HG03469 (cell line): Measurements from ENCODE around the gene GABRG1.

ENCODE experiments used
- ATAC-seq: cut with Tn5 transposase; IDR thresholded peaks from one replicate; pipeline ENCODE4 v1.9.1; 2021; ENCODE audit warnings: mild to moderate bottlenecking, moderate library complexity, moderate number of reproducible peaks; ENCODE audit not compliant: unreplicated experiment

GABRG1 gene

GRCh38 chr4:46123913-46124755, at the start of gene GABRG1:
Gene GABRG1 (minus strand): TSS chr4:46124054. CDS start chr4:46123913, 141 bp downstream.
- no peak for ATAC-seq

- ATAC-seq, result no peak
Measured at GRCh38 chr4:46146993-46147392, 23.1 kb upstream of the GABRG1 start.

GRCh38 chr4:46131498-46132057, 7.7 kb upstream of the GABRG1 start:
- no peak for ATAC-seq

- no peak for ATAC-seq
Measured at GRCh38 chr4:46124773-46125413, 1.0 kb upstream of the GABRG1 start.

GRCh38 chr4:46081674-46082073, 42.2 kb downstream of the GABRG1 start:
- ATAC-seq, result no peak

GRCh38 chr4:46081248-46081647, 42.6 kb downstream of the GABRG1 start:
- no peak for ATAC-seq

- no peak for ATAC-seq
Measured at GRCh38 chr4:46073778-46074177, 50.1 kb downstream of the GABRG1 start.

- no peak for ATAC-seq
Measured at GRCh38 chr4:46051392-46051791, 72.5 kb downstream of the GABRG1 start.

- ATAC-seq, result no peak
Measured at GRCh38 chr4:46032056-46032455, 91.8 kb downstream of the GABRG1 start.

- no peak for ATAC-seq
Measured at GRCh38 chr4:46016306-46016705, 107.5 kb downstream of the GABRG1 start.

- no peak for ATAC-seq
Measured at GRCh38 chr4:45992728-45993127, 131.1 kb downstream of the GABRG1 start.

- no peak for ATAC-seq
Measured at GRCh38 chr4:45989775-45990174, 134.1 kb downstream of the GABRG1 start.

- no peak for ATAC-seq
Measured at GRCh38 chr4:45987858-45988257, 136.0 kb downstream of the GABRG1 start.
